ENCODE measurements around the gene ANKS3.

ANKS3 gene, protein sequence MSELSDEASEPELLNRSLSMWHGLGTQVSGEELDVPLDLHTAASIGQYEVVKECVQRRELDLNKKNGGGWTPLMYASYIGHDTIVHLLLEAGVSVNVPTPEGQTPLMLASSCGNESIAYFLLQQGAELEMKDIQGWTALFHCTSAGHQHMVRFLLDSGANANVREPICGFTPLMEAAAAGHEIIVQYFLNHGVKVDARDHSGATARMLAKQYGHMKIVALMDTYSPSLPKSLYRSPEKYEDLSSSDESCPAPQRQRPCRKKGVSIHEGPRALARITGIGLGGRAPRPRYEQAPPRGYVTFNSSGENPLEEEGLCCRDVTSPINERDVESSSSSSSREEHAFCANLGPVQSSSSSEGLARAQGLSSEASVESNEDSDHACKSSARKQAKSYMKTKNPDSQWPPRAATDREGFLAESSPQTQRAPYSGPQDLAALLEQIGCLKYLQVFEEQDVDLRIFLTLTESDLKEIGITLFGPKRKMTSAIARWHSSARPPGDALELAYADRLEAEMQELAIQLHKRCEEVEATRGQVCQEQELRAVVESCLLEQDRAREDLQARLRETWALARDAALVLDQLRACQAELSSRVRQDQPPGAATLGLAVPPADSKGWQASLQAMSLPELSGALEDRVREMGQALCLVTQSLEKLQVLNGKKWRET

DNA sequence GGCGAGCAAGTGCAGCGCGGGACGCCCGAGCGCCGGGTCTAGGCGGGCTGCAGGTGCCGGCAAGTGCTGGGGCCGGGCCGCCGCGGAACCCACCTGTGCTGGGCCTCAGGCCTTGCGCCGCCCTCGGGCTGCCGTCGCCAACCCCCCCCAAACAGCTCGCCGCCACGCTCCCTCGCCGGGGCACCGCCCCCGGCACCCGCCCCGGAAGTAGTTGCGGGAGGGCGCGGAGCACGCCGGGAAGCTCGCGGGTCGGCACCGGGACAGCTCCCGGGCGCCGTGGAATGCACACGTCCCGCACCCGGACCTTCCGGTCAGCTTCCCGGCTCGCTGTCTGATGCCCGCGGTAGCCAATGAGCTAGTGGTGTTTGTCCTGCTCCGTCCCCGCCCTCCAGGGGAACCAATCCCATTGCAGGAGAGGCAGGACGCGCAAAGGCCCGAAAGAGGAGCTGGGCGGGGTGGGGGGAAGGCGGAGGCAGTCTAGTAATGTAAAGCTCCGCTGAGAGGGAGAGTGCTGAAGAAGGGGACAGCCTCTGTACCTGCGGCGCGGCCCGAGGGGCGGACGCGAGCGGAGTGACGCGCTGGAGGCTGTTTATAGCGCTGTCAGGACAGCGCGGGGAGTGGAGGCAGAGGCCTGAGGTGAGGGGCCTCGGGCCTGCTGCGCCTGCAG is at the start of gene ANKS3, which contains the start of gene DNAAF8:
Gene ANKS3, minus strand, starts transcription at position 209 of the 667 bp plus-strand sequence. CDS start 4,122 bp downstream, outside the sequence.
Gene DNAAF8, plus strand, starts transcription at position 475 of the 667 bp plus-strand sequence. CDS start 1,978 bp downstream, outside the sequence.
- DNase-seq: peak; percentile 34 to 98 (median 91)

DNA sequence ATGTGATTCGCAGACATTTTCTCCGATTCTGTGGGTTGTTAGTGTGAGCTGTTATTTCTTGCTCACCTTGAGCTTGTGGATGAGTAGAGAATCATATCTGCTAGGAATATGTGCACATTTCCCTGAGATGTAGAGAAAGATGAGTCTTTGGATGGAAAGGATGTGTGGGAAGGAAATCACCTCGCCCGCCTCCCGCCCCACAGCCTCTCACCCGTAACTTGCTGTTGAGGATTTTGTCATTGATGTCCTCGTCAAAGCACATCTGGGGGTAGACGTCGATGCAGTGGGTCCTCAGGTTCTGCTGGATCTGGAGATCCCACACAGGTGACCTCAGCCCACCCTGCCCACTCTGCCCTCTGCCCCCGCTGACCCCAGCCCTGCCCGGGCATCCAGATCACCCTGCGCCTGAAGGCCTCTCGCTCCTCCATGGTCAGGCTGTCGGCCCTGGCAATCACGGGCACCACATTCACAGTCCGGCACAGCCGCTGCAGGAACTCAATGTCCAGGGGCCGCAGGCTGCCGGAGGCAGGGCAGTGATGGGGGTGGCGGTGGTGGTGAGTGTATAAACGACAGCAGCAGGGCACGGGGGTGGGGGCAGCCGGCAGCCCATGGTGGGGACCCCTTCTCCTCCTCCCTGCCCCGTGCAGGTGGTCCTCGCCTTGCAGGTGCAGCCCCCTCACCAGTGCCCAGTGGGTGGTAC is 49.3 kb upstream of the ANKS3 start:
- DNase-seq: no peak

DNA sequence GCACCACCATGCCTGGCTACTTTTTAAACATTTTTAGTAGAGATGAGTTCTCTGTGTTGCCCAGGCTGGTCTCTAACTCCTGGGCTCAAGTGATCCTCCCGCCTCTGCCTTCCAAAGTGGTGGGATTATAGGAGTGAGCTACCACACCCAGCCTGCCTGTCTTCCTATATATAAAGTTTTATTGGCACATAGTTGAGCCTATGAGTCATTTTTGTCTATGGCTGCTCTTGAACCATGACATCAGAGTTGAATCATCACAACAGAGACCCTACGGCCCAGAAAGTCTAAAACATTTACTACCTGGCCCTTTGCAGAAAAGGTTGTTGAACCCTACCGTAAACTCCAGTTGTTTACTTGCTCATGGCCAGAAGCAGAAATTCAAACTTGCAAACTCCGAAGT is 46.2 kb upstream of the ANKS3 start:
- no peak for DNase-seq

DNA sequence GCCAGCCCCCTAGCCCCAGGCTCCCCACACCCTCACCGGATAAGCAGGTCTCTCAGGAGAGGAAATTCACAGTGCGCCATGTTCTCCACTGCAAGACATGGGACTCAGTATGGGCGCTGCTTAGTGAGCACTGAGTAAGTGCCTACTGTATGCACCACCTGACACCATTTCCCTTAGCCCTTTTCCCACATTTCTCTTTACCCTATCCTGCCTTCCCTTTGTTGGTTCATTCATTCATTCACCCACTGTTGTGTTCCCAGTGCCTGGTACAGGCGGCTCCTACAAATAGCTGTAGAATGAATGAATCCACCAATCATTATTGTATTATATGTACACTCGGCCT is 44.0 kb upstream of the ANKS3 start:
- DNase-seq: no peak

DNA sequence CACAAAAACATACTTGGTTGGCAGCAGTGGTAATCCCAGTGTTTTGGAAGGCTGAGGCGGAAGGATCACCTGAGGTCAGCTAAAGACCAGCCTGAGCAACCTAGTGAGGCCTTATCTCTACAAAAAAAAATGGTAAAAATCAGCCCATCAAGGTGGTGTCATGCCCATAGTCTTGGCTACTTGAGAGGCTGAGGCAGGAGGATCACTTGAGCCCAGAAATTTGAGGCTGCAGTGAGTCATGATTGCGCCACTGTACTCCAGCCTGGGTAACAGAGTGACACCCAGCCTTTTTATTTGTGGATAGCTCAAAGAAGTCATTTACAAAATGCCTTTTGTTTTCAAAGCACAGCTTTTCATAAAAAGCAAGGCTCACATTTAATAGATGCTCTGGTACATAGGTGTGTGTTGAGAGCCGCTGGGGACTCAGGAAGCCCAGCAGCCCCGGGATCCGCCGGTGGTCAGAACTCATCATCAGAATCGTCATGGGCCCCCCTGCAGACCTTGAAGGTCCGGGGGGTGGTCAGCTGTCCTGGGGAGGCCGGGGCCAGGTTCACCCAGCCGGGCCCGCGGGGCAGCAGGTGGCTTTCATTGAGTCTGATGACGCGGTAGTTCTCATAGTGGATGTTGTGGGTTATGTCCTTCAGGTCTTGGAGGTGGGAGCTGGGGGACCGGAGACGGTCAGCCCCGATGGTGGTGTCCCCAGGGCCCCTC is 43.4 kb upstream of the ANKS3 start:
- DNase-seq: no peak

DNA sequence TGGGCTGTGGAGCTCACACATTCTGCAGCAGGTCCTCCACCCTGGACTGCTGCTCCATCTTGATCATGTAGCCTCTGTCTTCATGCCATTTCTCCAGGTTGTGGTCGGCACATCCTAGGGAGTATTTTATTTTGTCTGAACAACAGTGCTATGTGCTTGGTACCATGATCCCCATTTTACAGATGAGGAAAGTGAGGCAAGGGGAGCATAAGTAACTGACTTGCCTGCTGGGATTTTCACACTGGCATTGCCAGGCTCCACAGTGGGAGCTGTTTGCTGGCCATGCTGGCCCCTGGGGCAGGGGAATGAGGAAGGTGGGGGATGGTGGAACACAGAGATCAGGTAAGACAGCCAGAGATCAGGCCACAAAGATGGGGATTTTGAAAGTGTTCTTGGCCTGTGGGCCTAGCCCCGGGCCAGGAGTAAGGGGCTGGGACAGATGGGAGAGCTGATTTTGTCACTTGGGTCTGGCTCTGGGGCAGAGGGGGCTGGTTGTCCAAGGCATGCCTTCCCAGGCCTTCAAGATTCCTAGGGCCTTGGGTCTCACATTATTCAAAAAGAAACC is 42.2 kb upstream of the ANKS3 start:
- no peak for DNase-seq

DNA sequence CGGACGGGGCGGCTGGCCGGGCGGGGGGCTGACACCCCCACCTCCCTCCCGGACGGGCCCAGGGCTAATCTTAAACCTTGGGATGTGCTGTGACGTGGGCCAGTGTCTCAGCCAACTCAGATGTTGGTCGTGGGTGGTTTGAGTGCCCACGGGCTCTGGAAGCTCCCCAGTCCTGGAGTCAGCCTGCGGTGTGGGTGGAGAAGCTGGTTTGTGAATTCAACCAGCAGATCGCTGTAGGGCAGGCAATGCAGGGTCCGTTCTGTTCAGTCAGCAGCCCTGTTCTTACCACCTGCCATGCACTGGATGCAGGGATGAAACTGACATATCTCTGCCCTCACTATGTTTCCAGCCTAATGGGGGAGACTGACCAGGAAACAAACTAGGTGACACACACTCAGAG is 40.9 kb upstream of the ANKS3 start:
- DNase-seq: no peak

DNA sequence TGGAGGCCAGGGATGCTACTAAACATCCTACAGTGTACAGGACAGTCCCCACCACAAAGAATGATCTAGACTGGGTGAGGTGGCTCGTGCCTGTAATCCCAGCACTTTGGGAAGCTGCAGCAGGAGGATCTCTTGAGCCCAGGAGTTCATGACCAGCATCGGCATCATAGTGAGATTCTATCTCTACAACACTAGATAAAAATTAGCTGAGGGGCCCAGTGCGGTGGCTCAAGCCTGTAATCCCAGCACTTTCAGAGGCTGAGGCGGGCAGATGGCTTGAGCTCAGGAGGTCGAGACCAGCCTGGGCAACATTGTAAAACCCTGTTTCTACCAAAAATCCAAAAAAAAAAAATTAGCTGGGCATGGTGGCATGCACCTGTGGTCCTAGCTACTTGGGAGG is 38.3 kb upstream of the ANKS3 start:
- no peak for DNase-seq

DNA sequence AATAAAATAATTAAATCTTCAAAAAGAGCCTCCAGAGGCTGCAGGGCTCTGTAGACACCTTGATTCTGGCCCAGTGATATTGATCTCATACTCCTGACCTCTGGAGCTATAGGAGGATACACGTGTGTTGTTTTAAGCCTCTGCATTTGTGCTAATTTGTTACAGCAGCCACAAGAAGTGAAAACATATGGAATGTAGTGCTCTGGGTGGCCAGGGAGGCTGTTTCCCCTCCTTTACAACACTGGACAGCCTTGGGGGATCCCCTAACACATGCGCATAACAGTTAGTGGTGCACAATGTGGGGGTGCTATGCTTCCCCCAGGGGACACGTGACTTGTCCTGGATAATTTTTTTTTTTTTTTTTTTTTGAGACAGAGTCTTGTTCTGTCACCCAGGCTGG is 37.6 kb upstream of the ANKS3 start:
- no peak for DNase-seq

DNA sequence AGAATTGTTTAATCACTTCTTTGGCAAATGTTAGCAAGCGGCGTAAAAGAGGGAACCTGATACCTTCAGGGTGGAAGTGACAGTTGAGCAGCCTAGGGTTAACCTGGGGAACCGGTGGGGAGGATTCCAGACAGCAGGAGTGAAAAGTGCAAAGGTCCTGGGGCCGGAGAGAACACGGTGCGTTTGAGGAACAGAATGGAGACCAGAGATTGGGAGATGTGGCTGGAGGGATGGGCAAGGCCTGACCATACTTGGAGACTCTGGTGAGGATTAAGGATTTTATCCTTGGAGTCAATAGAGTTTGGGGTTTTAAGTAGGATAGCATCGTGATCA is 35.2 kb upstream of the ANKS3 start:
- peak in 1 of 14 donors; percentile 18 for DNase-seq

DNA sequence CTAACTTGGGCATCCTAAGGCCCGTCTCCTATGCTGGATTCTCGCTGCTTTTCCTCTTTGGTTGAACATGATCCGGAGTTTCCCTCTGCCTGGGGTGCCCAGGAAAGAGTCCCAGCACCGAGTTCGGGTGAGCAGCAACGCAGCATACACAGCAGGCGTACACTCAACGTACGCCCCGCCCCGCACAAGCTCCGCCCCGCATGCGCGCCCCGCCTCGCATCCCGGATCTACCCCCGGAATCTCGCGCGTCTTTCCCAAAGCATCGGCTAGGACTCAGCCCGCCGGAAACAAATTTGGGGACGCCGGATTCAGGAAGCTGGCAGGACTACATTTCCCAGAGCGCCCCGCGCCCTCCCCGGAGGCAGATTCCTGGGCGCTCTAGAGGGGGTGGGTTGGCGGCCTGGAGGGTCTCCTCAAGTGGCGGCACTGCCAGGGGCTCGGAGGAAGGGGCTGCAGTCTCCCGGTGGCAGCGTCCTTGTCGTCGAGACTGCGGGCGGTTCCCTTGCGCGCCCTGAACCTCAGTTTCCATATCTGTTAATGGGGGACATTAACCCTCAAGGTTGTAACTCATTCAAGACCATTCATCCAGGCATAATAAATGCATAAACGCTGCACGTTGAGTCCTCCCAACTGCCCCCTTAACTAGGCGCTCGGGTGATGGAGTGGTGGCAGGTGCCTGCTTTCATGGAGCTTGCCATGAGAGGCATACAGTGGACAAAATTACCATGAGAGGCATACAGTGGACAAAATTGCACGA is 34.7 kb upstream of the ANKS3 start:
- DNase-seq: peak; percentile 77 to 96 (median 94)

DNA sequence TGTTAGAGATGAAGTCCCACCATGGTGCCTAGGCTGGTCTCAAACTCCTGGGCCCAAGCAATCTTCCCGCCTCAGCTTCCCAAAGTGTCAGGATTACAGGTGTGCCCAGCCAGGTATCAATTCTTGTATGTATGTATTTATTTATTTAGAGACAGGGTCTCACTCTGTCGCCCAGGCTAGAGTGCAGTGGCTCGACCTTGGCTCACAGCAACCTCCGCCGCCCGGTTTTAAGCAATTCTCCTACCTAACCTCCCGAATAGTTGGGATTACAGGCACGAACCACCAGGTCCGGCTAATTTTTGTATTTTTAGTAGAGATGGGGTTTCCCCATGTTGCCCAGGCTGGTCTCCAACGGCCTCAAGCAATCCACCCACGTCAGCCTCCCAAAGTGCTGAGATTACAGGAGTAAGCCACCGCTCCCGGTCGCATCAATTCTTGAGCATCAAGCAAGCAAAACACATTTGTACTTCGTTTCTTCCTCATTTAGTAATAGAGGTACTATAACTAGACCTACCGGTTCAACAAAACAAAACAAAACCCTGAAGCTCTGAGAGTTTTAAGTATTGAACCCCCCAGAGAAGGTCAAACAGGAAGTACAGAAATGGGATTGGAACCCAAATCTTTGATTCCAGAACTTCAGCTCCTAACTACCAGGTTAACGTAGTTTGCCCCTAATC is 33.9 kb upstream of the ANKS3 start:
- peak in 2 of 14 donors; percentile 12 to 32 for DNase-seq

DNA sequence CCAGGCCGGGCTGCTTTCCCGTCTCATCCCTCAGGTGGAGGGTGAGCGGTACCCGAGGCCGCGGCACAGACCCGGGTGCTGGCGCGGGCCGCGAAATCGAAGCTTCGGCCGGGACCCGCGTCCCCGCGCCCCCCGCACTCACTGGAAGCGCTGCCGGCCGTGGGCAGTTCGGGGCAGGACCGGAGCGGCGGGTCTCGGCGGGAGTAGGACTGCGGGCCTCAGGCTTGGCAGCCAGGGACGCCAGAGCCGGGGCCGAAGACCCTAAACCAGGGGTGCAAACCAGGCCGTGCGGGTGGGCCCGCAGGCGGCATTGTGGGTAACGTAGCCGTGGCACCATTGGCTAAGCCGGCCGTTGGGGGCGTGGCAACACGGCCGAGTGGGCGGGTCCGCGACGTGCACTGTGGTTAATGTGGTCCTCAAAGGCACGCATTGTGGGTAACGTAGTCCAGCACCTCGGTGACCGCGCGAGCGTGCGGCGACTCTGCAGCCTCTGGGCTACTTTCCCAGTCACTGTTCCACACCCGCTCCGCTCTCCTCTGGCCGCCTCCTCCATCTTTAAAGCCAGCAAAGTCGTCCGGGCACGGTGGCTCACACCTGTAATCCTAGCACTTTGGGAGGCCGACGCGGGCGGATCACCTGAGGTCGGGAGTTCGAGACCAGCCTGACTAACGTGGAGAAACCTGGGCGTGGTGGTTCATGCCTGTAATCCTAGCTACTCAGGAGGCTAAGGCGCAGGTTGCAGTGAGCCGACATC is 33.0 kb upstream of the ANKS3 start, which contains the start of gene ZNF500:
Gene ZNF500, minus strand, starts transcription at position 288 of the 754 bp plus-strand sequence. CDS start 1,184 bp downstream, outside the sequence.
- DNase-seq: peak; percentile 63 to 96 (median 90)

DNA sequence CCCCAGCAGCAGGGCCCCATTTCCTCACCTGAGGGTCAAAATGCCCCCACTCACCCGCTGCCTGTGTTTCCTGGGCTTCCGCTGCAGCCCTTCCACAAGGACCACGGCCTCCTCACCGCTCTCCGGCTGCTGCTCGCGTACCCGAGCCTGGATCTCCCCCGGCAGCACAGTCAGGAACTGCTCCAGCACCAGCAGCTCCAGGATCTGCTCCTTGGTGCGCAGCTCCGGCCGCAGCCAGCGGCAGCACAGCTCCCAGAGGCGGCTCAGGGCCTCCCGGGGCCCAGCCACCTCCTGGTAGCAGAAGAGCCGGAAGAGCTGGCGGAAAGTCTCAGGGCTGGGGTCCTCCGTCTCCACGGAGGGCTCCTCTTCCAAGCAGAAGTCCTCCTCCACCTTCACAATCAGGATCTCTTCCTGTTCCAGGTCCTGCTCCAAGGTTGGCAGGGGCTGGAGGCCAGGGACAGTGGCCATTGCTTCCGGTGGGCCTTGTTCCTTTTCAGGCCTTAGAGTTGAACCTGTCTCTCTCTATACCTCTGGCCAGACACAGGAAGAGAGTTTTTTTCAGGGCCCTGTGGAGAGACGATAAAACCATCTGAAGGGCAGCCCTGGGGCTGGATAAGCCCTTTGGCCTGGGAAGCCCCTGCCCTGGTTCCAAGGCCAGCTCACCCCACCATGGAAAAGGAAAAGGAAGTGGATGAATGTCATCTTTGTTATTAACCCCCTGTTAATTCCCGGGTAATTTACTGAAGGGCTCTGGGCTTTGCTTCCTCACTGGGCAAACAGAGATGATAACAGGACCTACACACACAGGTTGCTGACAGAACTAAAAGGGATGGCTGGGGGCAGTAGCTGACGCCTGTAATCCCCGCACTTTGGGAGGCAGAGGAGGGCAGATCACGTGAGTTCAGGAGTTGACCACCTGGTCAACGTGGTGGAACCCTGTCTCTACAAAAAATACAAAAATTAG is 31.7 kb upstream of the ANKS3 start:
- DNase-seq: no peak

DNA sequence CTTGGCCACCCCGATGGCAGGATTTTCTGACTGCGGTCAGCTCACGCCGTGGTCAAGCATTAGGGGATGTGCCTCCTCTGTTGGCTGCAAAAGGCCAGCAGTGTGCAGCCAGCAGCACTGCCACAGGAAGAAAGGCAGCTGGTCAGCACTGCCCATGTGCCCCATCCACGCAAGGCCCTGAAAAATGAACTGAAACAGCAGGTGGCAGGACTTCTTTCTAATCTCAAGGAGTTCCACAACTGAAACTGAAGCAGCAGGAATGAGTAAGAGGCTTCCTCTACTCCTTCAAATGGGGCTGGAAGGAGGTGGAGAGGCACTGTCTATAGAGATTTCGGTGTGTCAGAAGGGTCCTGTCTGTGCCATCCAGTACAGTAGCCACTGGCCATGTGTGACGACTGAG is 29.7 kb upstream of the ANKS3 start:
- no peak for DNase-seq

DNA sequence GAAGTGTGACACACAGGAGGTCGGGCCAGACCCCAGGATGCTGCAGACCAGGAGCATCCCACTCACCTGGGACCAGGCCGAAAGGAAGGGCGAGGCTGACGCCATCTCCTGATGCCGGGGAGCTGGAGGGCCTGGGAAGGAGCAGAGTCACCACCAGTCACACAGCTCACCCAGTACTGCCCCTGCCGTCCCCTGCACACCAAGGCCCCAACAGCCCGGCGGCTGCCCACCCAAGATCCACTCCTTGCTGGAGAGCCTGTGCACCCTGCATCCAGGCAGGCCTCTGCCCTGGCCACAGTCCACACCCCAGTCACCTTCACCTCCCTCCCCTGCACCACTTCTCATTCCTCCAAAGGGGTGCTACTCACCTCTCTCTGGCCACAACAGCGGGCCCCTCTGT is 28.1 kb upstream of the ANKS3 start:
- no peak for DNase-seq

DNA sequence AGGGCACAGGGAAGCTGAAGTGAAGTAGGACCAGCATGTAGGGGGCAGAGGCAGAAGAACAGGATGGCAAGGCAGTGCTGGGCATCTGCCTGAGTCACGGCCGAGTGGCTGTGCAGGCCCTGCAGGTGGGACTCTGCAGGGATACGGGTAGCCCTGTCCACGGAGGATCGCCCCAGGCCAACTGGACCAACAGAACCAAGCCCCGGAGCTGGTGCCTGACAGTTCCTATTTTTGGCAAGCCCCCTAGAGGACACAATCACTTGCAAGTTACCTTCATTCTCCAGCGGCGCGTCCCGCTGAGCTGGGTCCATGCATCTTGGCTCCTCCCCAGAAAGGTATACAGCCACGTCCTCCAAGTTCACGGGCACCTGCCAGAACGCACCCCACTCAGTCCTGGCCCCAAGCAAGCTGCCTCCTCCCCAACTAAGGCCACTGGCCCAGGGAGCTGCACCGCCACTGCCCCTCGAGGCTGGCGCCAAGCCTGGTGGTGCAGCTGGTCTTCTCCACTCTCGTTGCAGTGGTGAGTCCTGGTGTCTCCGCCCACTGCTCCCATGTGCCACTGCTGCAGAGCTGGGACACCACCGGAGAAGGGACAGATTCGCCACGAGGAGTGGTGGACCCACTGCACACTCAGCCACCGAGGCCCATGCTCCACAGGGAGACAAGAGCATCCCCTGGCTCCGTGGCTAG is 26.3 kb upstream of the ANKS3 start:
- no peak for DNase-seq

DNA sequence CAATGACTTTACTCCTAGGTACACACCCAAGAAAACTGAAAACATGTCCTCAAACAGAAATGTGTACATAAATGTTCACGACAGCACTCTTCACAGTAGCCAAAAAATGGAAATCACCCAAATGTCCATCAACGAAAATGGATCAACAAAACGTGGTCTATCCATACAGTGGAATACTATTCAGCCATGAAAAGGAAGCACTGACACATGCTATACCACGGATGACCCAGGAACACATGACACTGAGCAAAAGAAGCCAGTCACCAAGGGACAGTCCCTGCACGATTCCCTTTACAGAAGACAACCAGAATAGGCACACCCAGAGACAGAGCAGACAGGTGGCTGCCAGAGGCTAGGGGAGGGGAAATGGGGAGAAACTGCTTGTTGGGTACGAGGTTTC is 21.6 kb upstream of the ANKS3 start:
- no peak for DNase-seq

All from C1 segment of cervical spinal cord (tissue), 14 donors.